SK-N-SH treated with all-trans-retinoic acid at 6 μM for 48 hours (cell line): ENCODE data around the gene CCNJL.

Experiments used
- ATAC-seq: fragments of 200-7000 bp; cut with Tn5 transposase; 3 replicates; pipeline ENCODE4 v1.9.1; 2020; ENCODE audit warnings: mild to moderate bottlenecking, moderate library complexity
- BACH2 ChIP-seq: fragments of 250-450 bp; sonication (Bioruptor Pico); IDR thresholded peaks from 2 replicates; pipeline ENCODE4 v1.9.0; 2021; ENCODE audit warnings: mild to moderate bottlenecking, borderline replicate concordance
- CREB5 ChIP-seq: fragments of 250-450 bp; sonication (Bioruptor Pico); IDR thresholded peaks from 2 replicates; pipeline ENCODE4 v1.5.1; 2020; ENCODE audit warnings: low read depth, mild to moderate bottlenecking, moderate library complexity
- CSDC2 ChIP-seq: fragments of 250-450 bp; sonication (Bioruptor Pico); IDR thresholded peaks from 2 replicates; pipeline ENCODE4 v1.5.0; 2020; ENCODE audit warnings: mild to moderate bottlenecking, moderate library complexity
- ESRRG ChIP-seq: fragments of 250-450 bp; sonication (Bioruptor Pico); IDR thresholded peaks from 2 replicates; pipeline ENCODE4 v1.6.1; 2021; ENCODE audit warnings: mild to moderate bottlenecking
- GLIS3 ChIP-seq: fragments of 250-450 bp; sonication (Bioruptor Pico); IDR thresholded peaks from 2 replicates; pipeline ENCODE4 v1.5.0; 2020; ENCODE audit warnings: mild to moderate bottlenecking, moderate library complexity
- ISL1 ChIP-seq: fragments of 250-450 bp; sonication (Bioruptor Pico); IDR thresholded peaks from 2 replicates; pipeline ENCODE4 v2.1.2; 2022; ENCODE audit warnings: mild to moderate bottlenecking, moderate library complexity
- OSR1 ChIP-seq: fragments of 250-450 bp; sonication (Bioruptor Pico); IDR thresholded peaks from 2 replicates; pipeline ENCODE4 v1.8.0; 2022; ENCODE audit warnings: moderate library complexity, mild to moderate bottlenecking, inconsistent platforms
- PATZ1 ChIP-seq: fragments of 250-450 bp; sonication (Bioruptor Pico); IDR thresholded peaks from 2 replicates; pipeline ENCODE4 v1.8.0; 2020; ENCODE audit warnings: mild to moderate bottlenecking, moderate library complexity, borderline replicate concordance
- PPARA ChIP-seq: fragments of 250-450 bp; sonication (Bioruptor Pico); IDR thresholded peaks from 2 replicates; pipeline ENCODE4 v1.5.0; 2020; ENCODE audit warnings: mild to moderate bottlenecking, borderline replicate concordance
- RARB ChIP-seq: fragments of 250-450 bp; sonication (Bioruptor Pico); IDR thresholded peaks from 2 replicates; pipeline ENCODE4 v1.8.0; 2021; ENCODE audit warnings: mild to moderate bottlenecking, moderate library complexity
- SNAI2 ChIP-seq: fragments of 250-450 bp; sonication (Bioruptor Pico); IDR thresholded peaks from 2 replicates; pipeline ENCODE4 v1.5.0; 2020; ENCODE audit warnings: mild to moderate bottlenecking, moderate library complexity
- TCF4 ChIP-seq: fragments of 250-450 bp; sonication (Bioruptor Pico); IDR thresholded peaks from 2 replicates; pipeline ENCODE4 v1.8.0; 2021; ENCODE audit warnings: mild to moderate bottlenecking, moderate library complexity, borderline replicate concordance
- TOX ChIP-seq: fragments of 250-450 bp; sonication (Bioruptor Pico); IDR thresholded peaks from 2 replicates; pipeline ENCODE4 v1.8.0; 2021; ENCODE audit warnings: mild to moderate bottlenecking, moderate library complexity, borderline replicate concordance
- TSHZ2 ChIP-seq: fragments of 250-450 bp; sonication (Bioruptor Pico); IDR thresholded peaks from 2 replicates; pipeline ENCODE4 v1.5.0; 2020; ENCODE audit warnings: mild to moderate bottlenecking, moderate library complexity
- ZC3H10 ChIP-seq: fragments of 250-450 bp; sonication (Bioruptor Pico); IDR thresholded peaks from 2 replicates; pipeline ENCODE4 v1.5.1; 2021; ENCODE audit warnings: mild to moderate bottlenecking, moderate library complexity
- ZFP3 ChIP-seq: fragments of 250-450 bp; sonication (Bioruptor Pico); IDR thresholded peaks from 2 replicates; pipeline ENCODE4 v1.5.0; 2020; ENCODE audit warnings: mild to moderate bottlenecking, moderate library complexity
- ZFP30 ChIP-seq: fragments of 450-650 bp; formaldehyde crosslinking; IDR thresholded peaks from 2 replicates; pipeline ENCODE4 v1.5.0; 2022; ENCODE audit warnings: mild to moderate bottlenecking, moderate library complexity
- ZNF565 ChIP-seq: fragments of 450-650 bp; formaldehyde crosslinking; conservative IDR thresholded peaks from 2 replicates; pipeline ENCODE4 v1.5.0; 2020; ENCODE audit warnings: low read depth, mild to moderate bottlenecking, moderate library complexity
- ZNF70 ChIP-seq: fragments of 450-650 bp; formaldehyde crosslinking; IDR thresholded peaks from 2 replicates; pipeline ENCODE4 v1.5.0; 2020; ENCODE audit warnings: mild to moderate bottlenecking, moderate library complexity
- ZNF8 ChIP-seq: fragments of 450-650 bp; formaldehyde crosslinking; IDR thresholded peaks from 2 replicates; pipeline ENCODE4 v1.5.0; 2020; ENCODE audit warnings: mild to moderate bottlenecking, moderate library complexity
- TF ChIP-seq, protein P1 (sequence below): fragments of 250-450 bp; sonication (Bioruptor Pico); IDR thresholded peaks from 2 replicates; pipeline ENCODE4 v1.5.1; 2021; ENCODE audit warnings: mild to moderate bottlenecking, moderate library complexity

Gene CCNJL

DNA sequence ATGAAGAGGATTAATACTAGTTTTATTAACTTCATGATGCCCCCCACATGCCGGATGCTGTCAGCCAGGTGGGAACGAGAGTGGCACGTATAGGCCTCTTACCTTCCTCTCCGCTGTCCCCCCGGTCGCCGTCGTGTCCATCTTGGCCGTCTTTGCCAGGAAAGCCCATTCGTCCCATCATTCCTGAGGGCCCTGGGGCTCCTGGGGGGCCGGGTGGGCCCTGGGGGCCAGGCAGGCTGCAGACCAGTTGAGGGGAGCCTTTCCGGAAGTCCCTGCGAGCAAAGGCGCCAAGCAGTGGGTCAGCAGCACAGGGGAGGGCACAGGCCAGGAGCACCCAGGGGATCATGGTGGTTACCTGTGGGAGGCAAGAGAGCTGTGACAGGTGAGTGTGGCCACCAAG is 42.3 kb upstream of the CCNJL start (continued):
- TF ChIP-seq ZNF8 (no peak), ZFP30 (CRISPR knock-in tag) (no peak)

- no peak for TF ChIP-seq TOX (CRISPR knock-in tag)
- ATAC-seq = no peak
Observed at GRCh38 chr5:160353379-160353778, 41.0 kb upstream of the CCNJL start.

- no peak for ATAC-seq
- TF ChIP-seq ESRRG (no peak), GLIS3 (no peak), TSHZ2 (CRISPR knock-in tag) (no peak), SNAI2 (CRISPR knock-in tag) (no peak), ZNF565 (CRISPR knock-in tag) (no peak), ZC3H10 (CRISPR knock-in tag) (no peak), PPARA (CRISPR knock-in tag) (no peak), TOX (CRISPR knock-in tag) (no peak), ZNF70 (CRISPR knock-in tag) (no peak), OSR1 (CRISPR knock-in tag) (no peak), CSDC2 (no peak), CREB5 (no peak), BACH2 (no peak), RARB (no peak), ZFP3 (no peak), ISL1 (CRISPR knock-in tag) (no peak), ZFP30 (CRISPR knock-in tag) (no peak), ZNF8 (no peak)
- TF ChIP-seq, protein P1, sequence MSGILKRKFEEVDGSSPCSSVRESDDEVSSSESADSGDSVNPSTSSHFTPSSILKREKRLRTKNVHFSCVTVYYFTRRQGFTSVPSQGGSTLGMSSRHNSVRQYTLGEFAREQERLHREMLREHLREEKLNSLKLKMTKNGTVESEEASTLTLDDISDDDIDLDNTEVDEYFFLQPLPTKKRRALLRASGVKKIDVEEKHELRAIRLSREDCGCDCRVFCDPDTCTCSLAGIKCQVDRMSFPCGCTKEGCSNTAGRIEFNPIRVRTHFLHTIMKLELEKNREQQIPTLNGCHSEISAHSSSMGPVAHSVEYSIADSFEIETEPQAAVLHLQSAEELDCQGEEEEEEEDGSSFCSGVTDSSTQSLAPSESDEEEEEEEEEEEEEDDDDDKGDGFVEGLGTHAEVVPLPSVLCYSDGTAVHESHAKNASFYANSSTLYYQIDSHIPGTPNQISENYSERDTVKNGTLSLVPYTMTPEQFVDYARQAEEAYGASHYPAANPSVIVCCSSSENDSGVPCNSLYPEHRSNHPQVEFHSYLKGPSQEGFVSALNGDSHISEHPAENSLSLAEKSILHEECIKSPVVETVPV (CRISPR knock-in tag) = no peak
Observed at GRCh38 chr5:160352308-160352707, 39.9 kb upstream of the CCNJL start.

DNA sequence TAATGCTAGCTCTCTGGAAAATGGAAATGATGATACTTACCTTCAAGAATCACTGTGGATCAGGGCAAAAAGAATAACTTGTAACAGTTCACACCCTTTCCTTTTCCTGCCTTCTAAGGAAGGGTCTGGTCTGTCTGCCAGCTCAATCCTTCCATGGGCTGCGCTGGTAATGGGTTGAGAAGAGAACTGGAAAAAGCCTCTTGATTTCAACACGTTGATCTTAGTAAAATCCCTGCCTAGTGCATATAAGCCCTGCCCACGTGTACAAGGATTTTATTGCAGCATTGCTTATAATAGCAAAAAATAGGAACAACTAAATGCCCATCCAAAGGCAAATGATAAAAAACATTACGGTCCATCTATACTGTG is 37.6 kb upstream of the CCNJL start:
- TF ChIP-seq PATZ1 (CRISPR knock-in tag) (no peak), SNAI2 (CRISPR knock-in tag) (no peak), PPARA (CRISPR knock-in tag) (no peak), ZFP30 (CRISPR knock-in tag) (no peak), ESRRG (no peak), GLIS3 (no peak), TCF4 (no peak), ZNF565 (CRISPR knock-in tag) (no peak)
- TF ChIP-seq, protein P1 (CRISPR knock-in tag) = no peak
- TF ChIP-seq, all 23 proteins: peak for 0
- no peak for ATAC-seq
